NCI-H446 (cell line): Measurements from ENCODE around the gene HACD2.
"Not testable (repeated sequence)": the region's sequence is repeated elsewhere in the genome, so short reads cannot be mapped to it uniquely, and the experiment has no call there.

Source experiments
- DNase-seq, 2 experiments: peaks; one replicate each; lab custom pipeline; 2025; lab: John Stamatoyannopoulos, UW

Gene HACD2

GRCh38 chr3:123525433-123525832, 59.4 kb downstream of the HACD2 start:
- DNase-seq = no peak

GRCh38 chr3:123524981-123525380, 59.9 kb downstream of the HACD2 start:
- no peak for DNase-seq

GRCh38 chr3:123523023-123523412, 61.8 kb downstream of the HACD2 start:
- no peak for DNase-seq

- no peak for DNase-seq
Measured at GRCh38 chr3:123522320-123523022, 62.4 kb downstream of the HACD2 start.

GRCh38 chr3:123521179-123521969, 63.5 kb downstream of the HACD2 start:
- DNase-seq = peak in 1 of 2 experiments; percentile 24

GRCh38 chr3:123520656-123521055, 64.2 kb downstream of the HACD2 start:
- no peak for DNase-seq

- DNase-seq = no peak
Measured at GRCh38 chr3:123518892-123519485, 65.9 kb downstream of the HACD2 start.

GRCh38 chr3:123511726-123512125, 73.1 kb downstream of the HACD2 start:
- no peak for DNase-seq

- DNase-seq = no peak
Measured at GRCh38 chr3:123511084-123511483, 73.8 kb downstream of the HACD2 start.

- DNase-seq = no peak
Measured at GRCh38 chr3:123508178-123508577, 76.7 kb downstream of the HACD2 start.

- DNase-seq = no peak
Measured at GRCh38 chr3:123505820-123506219, 79.0 kb downstream of the HACD2 start.

GRCh38 chr3:123503203-123503602, 81.7 kb downstream of the HACD2 start:
- DNase-seq = no peak

- no peak for DNase-seq
Measured at GRCh38 chr3:123499322-123499721, 85.5 kb downstream of the HACD2 start.

GRCh38 chr3:123498761-123499160, 86.1 kb downstream of the HACD2 start:
- DNase-seq = peak in 1 of 2 experiments; percentile 15

- DNase-seq = no peak
Measured at GRCh38 chr3:123493912-123494311, 90.9 kb downstream of the HACD2 start.

GRCh38 chr3:123491966-123492587, 92.8 kb downstream of the HACD2 start:
- DNase-seq = no peak

- DNase-seq = peak; percentile 9 to 71
Measured at GRCh38 chr3:123489400-123490004, 95.4 kb downstream of the HACD2 start.

GRCh38 chr3:123488645-123489347, 96.1 kb downstream of the HACD2 start:
- DNase-seq = no peak

- not testable (repeated sequence) for DNase-seq
Measured at GRCh38 chr3:123487063-123487462, 97.8 kb downstream of the HACD2 start.

- DNase-seq = no peak
Measured at GRCh38 chr3:123486460-123486859, 98.4 kb downstream of the HACD2 start.

GRCh38 chr3:123485551-123485950, 99.3 kb downstream of the HACD2 start:
- DNase-seq = no peak
